ENCODE measurements around the gene PGP.
A peak's percentile ranks its signal among the peaks of the same experiment; 100 is the strongest.

The PGP gene

GRCh38 chr16:2251296-2252111, 36.9 kb upstream of the PGP start, which contains the start of gene ECI1:
Gene ECI1 (minus strand): TSS chr16:2251587. CDS start chr16:2251566, 21 bp downstream.
- peak within 1 kb of the TSS; percentile 87 for H3K27ac ChIP-seq
- TF ChIP-seq CTCF (conservative IDR thresholded peaks at IDR 0.05): peak; percentile 66

- H3K27ac ChIP-seq: peak overlapping the region; percentile 87
- TF ChIP-seq CTCF (conservative IDR thresholded peaks at IDR 0.05): no peak
Observed at GRCh38 chr16:2250652-2251295, 36.1 kb upstream of the PGP start.

GRCh38 chr16:2246301-2246885, 31.8 kb upstream of the PGP start:
- TF ChIP-seq CTCF (conservative IDR thresholded peaks at IDR 0.05): no peak
- no peak overlapping the region for H3K27ac ChIP-seq

- TF ChIP-seq CTCF (conservative IDR thresholded peaks at IDR 0.05): no peak
- no peak overlapping the region for H3K27ac ChIP-seq
Observed at GRCh38 chr16:2244926-2245795, 30.5 kb upstream of the PGP start.

- no peak overlapping the region for H3K27ac ChIP-seq
Observed at GRCh38 chr16:2244301-2244700, 29.7 kb upstream of the PGP start.

GRCh38 chr16:2243781-2244180, 29.1 kb upstream of the PGP start:
- no peak overlapping the region for H3K27ac ChIP-seq
- TF ChIP-seq CTCF (conservative IDR thresholded peaks at IDR 0.05): no peak

More at GRCh38 chr16:2244301-2244700, 29.7 kb upstream of the PGP start:
- no peak for TF ChIP-seq CTCF (conservative IDR thresholded peaks at IDR 0.05)
